GM18951 (cell line): ENCODE measurements around the gene TTC32.
"Not testable (repeated sequence)": the region's sequence is repeated elsewhere in the genome, so short reads cannot be mapped to it uniquely, and the experiment has no call there.

ENCODE experiments used
- POLR2A ChIP-seq: IDR thresholded peaks from 4 replicates; pipeline ENCODE4 v1.6.1; 2011; ENCODE audit warnings: mild to moderate bottlenecking; ENCODE audit not compliant: insufficient read length, insufficient read depth; ENCODE audit errors: extremely low read depth
- in situ Hi-C: fragments of 300-500 bp; cut with MboI; formaldehyde crosslinking; loops from one replicate; pipeline ENCODE4 v1.12.0; 2022; ENCODE audit warnings: low sequenced_read_pairs, mixed read lengths, inconsistent platforms; ENCODE audit not compliant: unreplicated experiment

The TTC32 gene

GRCh38 chr2:19901442-19902215 lies at the start of gene TTC32:
TTC32 (minus strand) TSS chr2:19901983; CDS start chr2:19901854, 129 bp downstream.
- TF ChIP-seq POLR2A: peak; percentile 90
- in situ Hi-C loops: no loop called here

GRCh38 chr2:19949071-19949470 lies 47.3 kb upstream of the TTC32 start:
- in situ Hi-C loops: loop anchor here (10.0 kb wide), 1 partner anchor 146 kb away; no protein-coding TSS in a partner anchor
- TF ChIP-seq POLR2A: no peak

DNA sequence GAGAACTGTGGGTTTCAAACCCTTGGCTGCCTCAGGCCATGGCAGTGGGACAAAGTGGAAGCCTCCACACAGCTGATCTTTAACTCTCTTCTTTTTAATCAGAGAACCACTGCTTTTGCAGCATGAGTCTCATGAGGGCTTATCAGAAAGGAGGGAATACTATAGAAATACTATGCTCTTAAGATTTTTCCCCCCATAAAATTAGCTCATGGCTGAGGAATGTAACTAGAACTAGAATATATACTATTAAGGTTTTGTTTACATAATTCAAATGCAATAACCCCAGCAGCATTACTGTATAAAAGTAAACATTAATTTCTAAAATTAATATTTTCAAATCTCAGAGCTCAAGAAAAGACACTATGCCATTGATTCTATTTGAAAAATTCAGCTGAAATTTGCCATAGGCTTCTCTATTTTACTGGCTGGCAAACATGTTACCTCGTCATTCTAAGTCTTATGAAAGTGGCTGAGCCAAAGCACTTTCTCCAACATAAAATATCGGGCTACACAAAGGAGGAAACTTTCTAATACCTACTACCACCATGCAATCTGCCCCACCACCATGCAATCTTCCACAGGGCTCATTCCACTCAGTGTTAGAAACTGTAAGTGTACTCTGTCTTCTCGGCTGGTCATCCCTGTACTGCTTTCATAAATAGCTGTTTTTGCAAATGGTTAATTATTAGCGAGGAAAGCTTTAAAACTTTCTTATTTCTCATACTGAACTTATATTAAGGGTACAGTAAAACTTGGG lies 45.6 kb upstream of the TTC32 start:
- in situ Hi-C loops: loop anchor here (10.0 kb wide), 1 partner anchor 147 kb away; no protein-coding TSS in a partner anchor
- TF ChIP-seq POLR2A: no peak

DNA sequence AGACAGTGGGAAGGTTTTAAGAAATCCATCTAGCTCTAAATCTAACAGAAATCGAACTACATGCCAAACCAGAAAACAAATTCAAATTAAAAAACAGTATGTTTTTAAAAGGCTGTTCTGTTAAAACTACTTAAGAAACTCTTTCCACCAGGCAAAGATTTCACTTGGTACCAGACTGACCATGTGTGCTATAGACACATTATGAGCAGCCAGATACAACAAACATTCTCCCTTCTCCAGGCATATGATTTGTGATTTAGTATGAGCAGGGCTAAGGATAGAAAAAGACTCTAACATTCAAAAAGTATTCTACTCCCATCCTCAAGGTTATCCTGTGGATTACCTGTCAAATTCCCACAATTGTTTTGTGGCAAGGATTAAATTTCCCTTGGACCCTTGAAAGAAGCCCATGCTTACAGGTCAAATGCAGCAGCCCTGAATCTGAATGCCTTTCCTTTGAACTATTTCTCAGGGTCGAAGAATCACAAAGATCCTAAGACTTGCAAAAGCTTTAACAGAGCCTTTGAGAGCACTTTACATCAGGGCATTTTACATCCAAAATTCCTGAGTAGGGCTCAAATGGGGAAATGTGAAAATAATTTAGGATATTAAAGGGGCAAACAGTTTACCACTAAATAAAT lies 42.5 kb upstream of the TTC32 start:
- TF ChIP-seq POLR2A: no peak
- in situ Hi-C loops: loop anchor here (10.0 kb wide), 1 partner anchor 150 kb away; no protein-coding TSS in a partner anchor

- TF ChIP-seq POLR2A: no peak
- in situ Hi-C loops: loop anchor here (10.0 kb wide), 1 partner anchor 152 kb away; no protein-coding TSS in a partner anchor
These were observed 41.4 kb upstream of the TTC32 start for GRCh38 chr2:19943189-19943588.

DNA sequence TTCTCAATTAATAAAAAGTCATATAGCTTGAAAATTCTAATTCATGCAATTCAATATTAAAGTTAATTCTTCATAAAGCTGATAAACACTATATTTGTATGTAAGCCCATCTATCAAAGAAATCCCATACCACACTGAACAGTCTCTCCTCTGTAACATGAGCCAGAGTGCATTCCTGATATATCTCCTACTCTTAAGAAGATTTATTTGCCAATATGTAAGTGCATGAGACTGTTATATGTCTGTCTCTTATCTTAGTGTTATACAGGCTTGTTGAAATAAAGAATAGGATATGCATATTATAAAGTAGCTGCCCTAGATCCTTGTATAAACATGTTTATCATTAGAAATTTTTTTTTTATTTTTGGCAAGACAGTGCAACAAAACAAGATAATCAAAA lies 40.4 kb upstream of the TTC32 start:
- in situ Hi-C loops: loop anchor here (10.0 kb wide), 1 partner anchor 153 kb away; no protein-coding TSS in a partner anchor
- no peak for TF ChIP-seq POLR2A

DNA sequence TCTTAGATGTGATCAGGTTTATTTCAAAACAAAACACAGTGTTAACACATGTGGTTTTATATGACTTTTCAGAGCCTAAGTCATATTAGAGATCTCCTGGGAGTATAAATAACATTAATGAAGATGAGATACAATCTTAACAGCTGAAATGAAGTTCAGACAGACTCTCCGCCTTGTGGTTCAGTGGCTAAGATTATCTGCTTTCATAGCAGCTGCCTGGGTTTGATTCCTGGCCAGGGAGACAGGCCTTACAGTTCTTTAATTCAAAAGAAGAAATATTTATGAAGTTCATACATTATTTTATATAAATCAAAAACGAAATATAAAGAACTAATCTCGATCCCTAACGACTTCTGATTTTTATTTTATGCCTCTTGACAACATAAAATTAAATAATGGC lies 35.2 kb upstream of the TTC32 start:
- in situ Hi-C loops: no loop called here

GRCh38 chr2:19936203-19936602 lies 34.4 kb upstream of the TTC32 start:
- TF ChIP-seq POLR2A: no peak
- in situ Hi-C loops: no loop called here

More for the DNA sequence above, 35.2 kb upstream of the TTC32 start:
- TF ChIP-seq POLR2A: no peak

DNA sequence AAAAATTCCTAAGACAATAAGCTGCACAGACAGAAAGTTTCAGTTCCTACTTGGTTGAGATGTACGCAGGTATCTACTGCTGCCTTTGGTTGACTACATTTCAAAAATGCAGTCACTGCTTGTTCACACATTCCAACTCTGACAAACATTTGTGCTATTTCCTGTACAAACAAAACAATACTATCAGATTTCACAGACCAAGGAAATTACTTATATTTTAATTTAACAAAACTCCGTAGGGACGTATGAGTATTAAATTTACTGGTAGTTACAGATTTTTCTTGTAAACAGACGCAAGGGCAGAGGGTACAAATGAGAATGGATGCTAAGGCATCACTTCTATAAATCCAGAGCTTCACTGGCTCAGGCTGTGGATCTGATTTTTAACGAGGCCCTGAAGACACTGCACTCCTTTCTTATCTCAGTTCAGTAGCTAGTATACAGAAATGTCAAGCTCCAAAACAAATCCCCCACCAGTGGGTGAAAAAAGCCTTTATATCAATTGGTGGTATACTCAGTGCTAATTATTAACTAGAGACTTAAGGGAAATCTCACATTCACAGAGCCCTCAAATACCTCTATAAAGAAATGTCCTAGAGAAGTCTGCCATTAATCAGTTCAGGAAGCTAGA lies 31.7 kb upstream of the TTC32 start:
- TF ChIP-seq POLR2A: no peak
- in situ Hi-C loops: no loop called here

DNA sequence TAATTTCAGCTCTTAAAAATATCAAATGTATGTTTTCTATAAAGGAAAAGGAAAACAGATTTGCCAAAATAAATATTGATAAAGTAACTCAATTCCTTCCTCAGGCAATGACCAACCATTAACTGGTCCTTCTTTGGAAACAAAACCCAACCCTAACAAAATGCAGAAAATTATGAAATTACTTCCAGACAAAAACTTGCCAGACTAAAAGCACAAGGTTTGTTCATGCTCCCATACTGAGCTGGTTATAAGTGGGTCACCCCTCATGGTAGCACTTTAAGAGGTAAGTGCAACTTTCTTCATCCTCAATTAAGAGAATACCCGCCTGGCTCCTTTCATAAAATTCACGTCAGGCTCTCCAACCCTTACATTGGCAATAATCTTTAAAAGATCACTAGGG lies 31.1 kb upstream of the TTC32 start:
- TF ChIP-seq POLR2A: no peak
- in situ Hi-C loops: no loop called here

- TF ChIP-seq POLR2A: no peak
- in situ Hi-C loops: no loop called here
These were observed 27.4 kb upstream of the TTC32 start for GRCh38 chr2:19929226-19929625.

DNA sequence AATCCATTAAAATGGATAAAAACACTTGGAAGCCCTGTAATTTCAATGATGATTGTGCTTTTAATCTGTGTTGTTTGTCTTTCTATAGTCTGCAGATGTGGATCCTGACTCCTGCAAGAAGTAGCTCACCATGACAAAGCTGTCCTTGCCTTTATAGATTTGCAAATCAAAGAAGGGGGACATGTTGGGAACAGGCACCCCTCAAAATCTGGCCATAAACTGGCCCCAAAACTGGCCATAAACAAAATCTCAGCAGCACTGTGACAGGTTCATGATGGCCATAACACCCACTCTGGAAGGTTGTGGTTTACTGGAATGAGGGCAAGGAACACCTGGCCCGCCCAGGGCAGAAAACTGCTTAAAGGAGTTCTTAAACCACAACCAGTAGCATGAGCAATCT lies 26.0 kb upstream of the TTC32 start:
- in situ Hi-C loops: not testable (repeated sequence)

- in situ Hi-C loops: not testable (repeated sequence)
These were observed 22.7 kb upstream of the TTC32 start for GRCh38 chr2:19924526-19924925.

GRCh38 chr2:19922188-19922587 lies 20.4 kb upstream of the TTC32 start:
- in situ Hi-C loops: not testable (repeated sequence)
